PC-9 (cell line): ENCODE results near the gene HABP2.

ENCODE experiments used
- EZH2 ChIP-seq: fragments of 200-600 bp; sonication (generic); IDR thresholded peaks from 2 replicates; pipeline ENCODE4 v1.8.0; 2017; ENCODE audit warnings: antibody characterized with exemption, low read depth
- TF ChIP-seq, protein P1 (sequence below): fragments of 200-600 bp; sonication (generic); conservative IDR thresholded peaks from 2 replicates; pipeline ENCODE4 v1.6.1; 2017; ENCODE audit warnings: mixed run types, antibody characterized with exemption, mild to moderate bottlenecking, moderate library complexity

DNA sequence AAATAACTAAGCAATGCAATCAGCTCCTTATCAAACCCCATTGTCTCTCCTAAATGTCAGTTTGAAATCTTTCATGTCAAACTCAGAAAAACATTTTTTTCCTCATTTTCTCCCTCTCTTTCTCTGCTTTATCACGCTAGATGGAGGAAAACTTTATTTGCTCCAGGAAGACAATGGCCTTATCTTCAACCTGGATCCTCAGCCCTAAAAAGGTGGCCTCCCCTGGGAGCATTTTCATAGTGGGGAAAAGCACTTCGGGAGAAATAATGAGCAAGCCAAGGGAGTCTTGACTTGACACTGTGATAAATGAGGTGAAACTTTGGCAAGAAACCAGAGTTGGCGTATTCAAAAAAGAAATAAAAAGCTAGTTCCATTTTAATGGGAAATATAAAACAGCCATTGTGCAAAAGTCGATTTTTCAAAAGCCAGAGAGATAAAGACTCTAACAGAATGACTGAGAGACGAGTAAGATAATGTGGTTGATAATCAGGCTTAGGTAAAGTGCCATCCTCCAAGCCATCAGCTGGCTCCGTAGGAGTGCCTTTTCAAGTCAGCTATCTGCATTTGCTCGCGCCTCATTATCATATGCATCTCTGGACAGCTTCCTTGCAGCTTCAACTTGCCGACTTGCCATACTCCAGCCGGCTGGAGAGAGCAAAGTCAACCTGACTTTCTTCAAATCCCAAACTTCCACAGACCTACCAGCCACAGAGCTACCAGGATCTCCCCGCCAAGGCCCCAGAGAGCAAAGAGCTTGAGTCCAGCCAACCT lies 19.9 kb downstream of the HABP2 start:
- TF ChIP-seq, protein P1, sequence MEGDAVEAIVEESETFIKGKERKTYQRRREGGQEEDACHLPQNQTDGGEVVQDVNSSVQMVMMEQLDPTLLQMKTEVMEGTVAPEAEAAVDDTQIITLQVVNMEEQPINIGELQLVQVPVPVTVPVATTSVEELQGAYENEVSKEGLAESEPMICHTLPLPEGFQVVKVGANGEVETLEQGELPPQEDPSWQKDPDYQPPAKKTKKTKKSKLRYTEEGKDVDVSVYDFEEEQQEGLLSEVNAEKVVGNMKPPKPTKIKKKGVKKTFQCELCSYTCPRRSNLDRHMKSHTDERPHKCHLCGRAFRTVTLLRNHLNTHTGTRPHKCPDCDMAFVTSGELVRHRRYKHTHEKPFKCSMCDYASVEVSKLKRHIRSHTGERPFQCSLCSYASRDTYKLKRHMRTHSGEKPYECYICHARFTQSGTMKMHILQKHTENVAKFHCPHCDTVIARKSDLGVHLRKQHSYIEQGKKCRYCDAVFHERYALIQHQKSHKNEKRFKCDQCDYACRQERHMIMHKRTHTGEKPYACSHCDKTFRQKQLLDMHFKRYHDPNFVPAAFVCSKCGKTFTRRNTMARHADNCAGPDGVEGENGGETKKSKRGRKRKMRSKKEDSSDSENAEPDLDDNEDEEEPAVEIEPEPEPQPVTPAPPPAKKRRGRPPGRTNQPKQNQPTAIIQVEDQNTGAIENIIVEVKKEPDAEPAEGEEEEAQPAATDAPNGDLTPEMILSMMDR = no peak
- no peak for TF ChIP-seq EZH2
